SK-N-MC (cell line): ENCODE results near the gene ANTXR1.

ENCODE experiments used
- EZH2 ChIP-seq: fragments of 200-600 bp; sonication (generic); IDR thresholded peaks from one replicate; pipeline ENCODE4 v1.6.1; 2017; ENCODE audit warnings: antibody characterized with exemption
- FOXP2 ChIP-seq: optimal IDR thresholded peaks from 2 replicates; pipeline ENCODE3; 2011; ENCODE audit warnings: mild to moderate bottlenecking, moderate library complexity; ENCODE audit not compliant: insufficient read depth; ENCODE audit errors: extremely low read length, control extremely low read depth
- POLR2AphosphoS5 ChIP-seq: IDR thresholded peaks from 2 replicates; pipeline ENCODE4 v1.6.1; 2012; ENCODE audit warnings: mild to moderate bottlenecking, low read depth, low read length, borderline replicate concordance

- TF ChIP-seq POLR2AphosphoS5 (no peak), EZH2 (no peak), FOXP2 (no peak)
Measured at GRCh38 chr2:69156624-69157023, 143.6 kb downstream of the ANTXR1 start.
